HUES48 (cell line): ENCODE data around the gene TOP1.
A peak's percentile ranks its signal among the peaks of the same experiment; 100 is the strongest.

Source experiments
- H3K27ac ChIP-seq: one replicate; pipeline ENCODE4 v1.7.0; 2013; ENCODE audit warnings: low read depth, low read length, inconsistent platforms
- H3K27me3 ChIP-seq: 2 replicates; pipeline ENCODE4 v1.6.1; 2013; ENCODE audit warnings: mild to moderate bottlenecking, low read length; ENCODE audit not compliant: control insufficient read depth, insufficient read depth
- H3K36me3 ChIP-seq: 2 replicates; pipeline ENCODE4 v1.6.1; 2013; ENCODE audit warnings: low read length; ENCODE audit not compliant: control insufficient read depth, insufficient read depth
- H3K4me1 ChIP-seq: 2 replicates; pipeline ENCODE4 v1.6.1; 2013; ENCODE audit warnings: mild to moderate bottlenecking, low read length; ENCODE audit not compliant: control insufficient read depth, insufficient read depth
- H3K4me3 ChIP-seq: 2 replicates; pipeline ENCODE4 v1.5.1; 2013; ENCODE audit warnings: mild to moderate bottlenecking, low read depth, low read length
- H3K9ac ChIP-seq: 2 replicates; pipeline ENCODE4 v1.6.1; 2013; ENCODE audit warnings: mild to moderate bottlenecking, low read depth, low read length, moderate library complexity
- H3K9me3 ChIP-seq: 2 replicates; pipeline ENCODE4 v1.6.1; 2013; ENCODE audit warnings: low read length; ENCODE audit not compliant: control insufficient read depth, insufficient read depth

Gene TOP1

GRCh38 chr20:41151134-41151869, 122.7 kb downstream of the TOP1 start:
- peaks cover 14% of the 10 kb centered on the region; the same call in 1 of the 2 replicates for H3K4me1 ChIP-seq
- no peaks in the 10 kb centered on the region for H3K27me3 ChIP-seq
- no peak overlapping the region for H3K9ac ChIP-seq
- H3K9me3 ChIP-seq = no peaks in the 10 kb centered on the region
- no peak overlapping the region for H3K27ac ChIP-seq
- no peak overlapping the region for H3K4me3 ChIP-seq
- no peaks in the 10 kb centered on the region for H3K36me3 ChIP-seq

- Histone ChIP-seq H3K4me3 (no peak overlapping the region), H3K36me3 (no peaks in the 10 kb centered on the region), H3K9me3 (no peaks in the 10 kb centered on the region), H3K4me1 (peaks cover 14% of the 10 kb centered on the region; the same call in 1 of the 2 replicates), H3K27me3 (no peaks in the 10 kb centered on the region), H3K9ac (no peak overlapping the region), H3K27ac (no peak overlapping the region)
These were observed 123.6 kb downstream of the TOP1 start for GRCh38 chr20:41152108-41152757.

- Histone ChIP-seq H3K4me3 (no peak overlapping the region), H3K27ac (peak overlapping the region; percentile 3), H3K9me3 (no peaks in the 10 kb centered on the region), H3K27me3 (no peaks in the 10 kb centered on the region), H3K9ac (no peak overlapping the region), H3K36me3 (peaks cover 8% of the 10 kb centered on the region), H3K4me1 (peaks cover 18% of the 10 kb centered on the region; the same call in 1 of the 2 replicates)
These were observed 126.0 kb downstream of the TOP1 start for GRCh38 chr20:41154436-41155176.

- H3K9ac ChIP-seq = no peak overlapping the region
- no peaks in the 10 kb centered on the region for H3K27me3 ChIP-seq
- peaks cover 15% of the 10 kb centered on the region for H3K36me3 ChIP-seq
- no peak overlapping the region for H3K4me3 ChIP-seq
- no peaks in the 10 kb centered on the region for H3K9me3 ChIP-seq
- no peak overlapping the region for H3K27ac ChIP-seq
- peaks cover 18% of the 10 kb centered on the region; the same call in 1 of the 2 replicates for H3K4me1 ChIP-seq
These were observed 126.6 kb downstream of the TOP1 start for GRCh38 chr20:41155261-41155660.

GRCh38 chr20:41158082-41158625, 129.5 kb downstream of the TOP1 start:
- H3K4me3 ChIP-seq = no peak overlapping the region
- no peaks in the 10 kb centered on the region for H3K9me3 ChIP-seq
- H3K4me1 ChIP-seq = peaks cover 18% of the 10 kb centered on the region; the same call in 1 of the 2 replicates
- peaks cover 39% of the 10 kb centered on the region for H3K36me3 ChIP-seq
- H3K27ac ChIP-seq = no peak overlapping the region
- no peaks in the 10 kb centered on the region for H3K27me3 ChIP-seq
- H3K9ac ChIP-seq = no peak overlapping the region

GRCh38 chr20:41159547-41159946, 130.9 kb downstream of the TOP1 start:
- Histone ChIP-seq H3K9ac (no peak overlapping the region), H3K36me3 (peaks cover 53% of the 10 kb centered on the region), H3K4me1 (peaks cover 14% of the 10 kb centered on the region; the same call in 1 of the 2 replicates), H3K27me3 (no peaks in the 10 kb centered on the region), H3K4me3 (no peak overlapping the region), H3K27ac (no peak overlapping the region), H3K9me3 (no peaks in the 10 kb centered on the region)

- H3K9ac ChIP-seq = no peak overlapping the region
- H3K4me1 ChIP-seq = peaks cover 7% of the 10 kb centered on the region; the same call in 1 of the 2 replicates
- H3K27ac ChIP-seq = no peak overlapping the region
- peaks cover 65% of the 10 kb centered on the region for H3K36me3 ChIP-seq
- H3K9me3 ChIP-seq = no peaks in the 10 kb centered on the region
- H3K27me3 ChIP-seq = no peaks in the 10 kb centered on the region
- H3K4me3 ChIP-seq = no peak overlapping the region
These were observed 132.1 kb downstream of the TOP1 start for GRCh38 chr20:41160686-41161085.

- H3K4me1 ChIP-seq = peaks cover 7% of the 10 kb centered on the region; the same call in 1 of the 2 replicates
- H3K9ac ChIP-seq = no peak overlapping the region
- H3K9me3 ChIP-seq = no peaks in the 10 kb centered on the region
- H3K27me3 ChIP-seq = no peaks in the 10 kb centered on the region
- peaks cover 77% of the 10 kb centered on the region for H3K36me3 ChIP-seq
- no peak overlapping the region for H3K27ac ChIP-seq
- no peak overlapping the region for H3K4me3 ChIP-seq
These were observed 133.3 kb downstream of the TOP1 start for GRCh38 chr20:41161886-41162285.

GRCh38 chr20:41162396-41162795, 133.8 kb downstream of the TOP1 start:
- Histone ChIP-seq H3K9ac (no peak overlapping the region), H3K4me3 (no peak overlapping the region), H3K36me3 (peaks cover 82% of the 10 kb centered on the region), H3K9me3 (no peaks in the 10 kb centered on the region), H3K4me1 (peaks cover 6% of the 10 kb centered on the region; the same call in 1 of the 2 replicates), H3K27me3 (no peaks in the 10 kb centered on the region), H3K27ac (no peak overlapping the region)

- H3K9me3 ChIP-seq = no peaks in the 10 kb centered on the region
- H3K4me3 ChIP-seq = no peak overlapping the region
- no peak overlapping the region for H3K27ac ChIP-seq
- H3K36me3 ChIP-seq = peaks cover 96% of the 10 kb centered on the region
- H3K9ac ChIP-seq = no peak overlapping the region
- no peaks in the 10 kb centered on the region for H3K27me3 ChIP-seq
- H3K4me1 ChIP-seq = no peaks in the 10 kb centered on the region; the same call in 1 of the 2 replicates
These were observed 135.2 kb downstream of the TOP1 start for GRCh38 chr20:41163821-41164220.
